Cortex of kidney (tissue), 1 donor: ENCODE data around the gene NCMAP.

Source experiments
- DNase-seq: peaks from one replicate; lab custom pipeline; 2025; lab: John Stamatoyannopoulos, UW

NCMAP gene

DNA sequence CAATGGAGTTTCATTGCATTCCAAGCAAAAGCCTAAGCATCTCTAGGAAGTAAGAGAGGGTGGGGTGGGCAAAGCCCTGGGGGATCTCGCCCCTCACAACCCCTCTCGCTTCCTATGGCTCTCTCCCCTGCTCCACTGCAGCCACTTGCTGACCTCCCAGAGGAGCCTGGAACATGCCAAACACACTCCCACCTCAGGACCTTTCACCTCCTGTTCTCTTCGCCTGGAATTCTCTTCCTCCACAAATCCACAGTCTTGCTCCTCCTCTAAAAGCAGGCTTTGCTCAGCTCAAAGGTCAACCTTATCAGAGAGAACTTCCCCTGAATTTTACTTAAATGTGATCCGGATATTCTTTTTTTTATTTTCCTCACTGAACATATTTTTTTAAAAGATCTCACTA lies 66.3 kb downstream of the NCMAP start:
- DNase-seq: no peak

DNA sequence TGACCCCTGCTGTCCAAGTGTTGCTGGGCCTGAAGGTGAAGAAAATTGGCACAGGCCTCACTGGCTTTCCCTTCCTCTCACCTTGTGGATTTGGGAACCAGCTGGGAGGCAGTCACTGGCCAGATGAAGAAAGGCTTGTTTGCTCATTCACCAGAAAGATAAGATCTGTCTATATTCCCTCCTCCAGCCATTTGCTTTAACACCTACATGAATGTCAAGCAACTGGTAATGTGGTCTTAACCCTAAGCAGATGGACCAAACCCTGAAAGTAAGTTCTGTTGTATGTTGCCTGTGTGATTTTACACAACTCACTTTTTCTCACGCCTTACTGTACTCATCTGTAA lies 76.9 kb downstream of the NCMAP start:
- no peak for DNase-seq

DNA sequence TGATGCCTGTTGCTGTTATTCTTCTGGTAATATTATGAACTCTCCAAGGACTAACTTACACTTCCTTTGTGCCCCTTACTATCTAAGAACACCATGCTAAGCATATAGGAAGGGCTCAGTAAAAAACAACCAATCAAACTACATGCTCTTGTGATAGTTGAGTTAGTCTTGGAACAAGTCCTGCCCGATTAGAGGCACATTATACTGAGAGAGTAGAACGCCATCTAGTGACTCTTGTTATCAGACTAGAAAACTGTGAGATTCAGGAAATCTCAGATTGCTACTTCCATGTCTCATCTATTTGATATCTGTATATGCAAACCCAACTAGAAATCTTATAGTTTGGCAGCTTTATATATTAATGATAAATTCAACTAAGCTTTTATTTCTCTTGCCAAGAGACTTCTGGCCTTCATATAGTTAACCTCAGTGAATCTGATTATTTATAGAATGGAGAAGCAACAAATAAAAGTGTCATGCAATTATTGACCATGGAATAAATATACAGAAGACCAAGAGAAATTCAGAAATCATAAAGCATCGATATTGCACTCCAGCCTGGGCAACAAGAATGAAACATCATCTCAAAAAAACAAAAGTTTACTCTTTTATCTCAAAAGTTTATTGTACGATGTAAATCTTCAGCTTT lies 79.4 kb downstream of the NCMAP start:
- DNase-seq: no peak

DNA sequence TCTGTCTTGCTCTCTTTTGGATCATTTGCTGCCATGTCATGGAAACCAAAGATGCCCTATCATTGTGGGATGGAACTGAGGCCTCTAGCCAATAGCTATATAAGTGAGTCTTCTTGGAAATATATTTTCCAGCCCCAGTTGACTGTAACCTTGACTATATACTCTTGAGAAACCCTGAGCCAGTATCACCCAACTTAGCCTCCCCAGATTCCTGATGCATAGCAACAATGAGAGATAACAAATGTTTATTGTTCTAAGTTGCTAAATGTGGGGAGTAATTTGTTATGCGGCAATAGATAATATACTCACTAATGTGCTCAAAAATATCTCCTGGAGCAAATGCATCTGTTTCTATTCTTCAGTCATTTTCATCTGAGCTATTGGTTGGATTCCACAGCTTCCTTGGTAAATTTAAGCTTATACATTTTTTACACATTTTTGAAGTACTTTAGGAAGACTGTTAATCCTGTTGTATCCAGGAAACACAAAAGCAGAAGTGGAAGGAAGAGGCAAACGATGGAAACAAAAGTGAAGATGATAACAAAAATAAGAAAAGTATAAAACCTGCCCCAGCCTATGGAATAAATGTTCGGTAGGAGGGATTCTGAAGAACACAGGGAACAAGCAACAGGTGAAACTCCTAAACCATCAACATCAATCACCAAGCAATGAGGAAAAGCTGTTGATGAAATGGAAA lies 80.9 kb downstream of the NCMAP start:
- no peak for DNase-seq

DNA sequence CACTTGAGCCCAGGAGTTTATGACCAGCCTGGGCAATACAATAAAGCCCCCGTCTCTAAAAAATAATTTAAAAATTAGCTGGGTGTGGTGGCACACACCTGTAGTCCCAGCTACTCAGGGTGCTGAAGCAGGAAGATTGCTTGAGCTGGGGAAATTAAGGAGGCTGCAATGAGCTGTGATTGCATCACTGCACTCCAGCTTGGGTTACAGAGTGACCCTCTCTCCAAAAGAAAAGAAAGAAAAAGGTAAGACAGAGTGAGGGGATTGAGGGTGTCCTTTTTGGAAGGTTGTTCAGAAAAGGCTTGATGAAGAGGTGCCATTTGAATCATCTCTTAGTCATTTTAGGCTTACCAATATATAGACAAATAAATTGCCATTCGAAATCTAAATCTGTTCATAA lies 83.2 kb downstream of the NCMAP start:
- DNase-seq: no peak

DNA sequence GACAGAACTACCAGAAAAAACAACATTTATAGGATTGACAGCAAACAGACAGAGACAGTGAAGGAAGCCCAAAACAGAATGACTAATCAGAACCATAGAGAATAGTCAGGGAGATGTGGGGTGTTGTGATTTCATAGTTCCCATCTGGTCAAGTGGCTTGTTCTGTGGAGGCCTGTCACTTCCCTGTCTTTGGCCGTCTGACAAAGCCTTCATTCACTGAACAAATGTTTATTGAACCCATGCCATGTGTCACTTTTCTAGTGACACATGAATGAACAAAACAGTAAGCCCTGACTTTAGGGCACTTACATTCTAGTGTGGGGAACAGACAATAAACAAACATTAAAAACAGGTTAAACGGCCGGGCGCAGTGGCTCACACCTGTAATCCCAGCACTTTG lies 84.0 kb downstream of the NCMAP start:
- no peak for DNase-seq

DNA sequence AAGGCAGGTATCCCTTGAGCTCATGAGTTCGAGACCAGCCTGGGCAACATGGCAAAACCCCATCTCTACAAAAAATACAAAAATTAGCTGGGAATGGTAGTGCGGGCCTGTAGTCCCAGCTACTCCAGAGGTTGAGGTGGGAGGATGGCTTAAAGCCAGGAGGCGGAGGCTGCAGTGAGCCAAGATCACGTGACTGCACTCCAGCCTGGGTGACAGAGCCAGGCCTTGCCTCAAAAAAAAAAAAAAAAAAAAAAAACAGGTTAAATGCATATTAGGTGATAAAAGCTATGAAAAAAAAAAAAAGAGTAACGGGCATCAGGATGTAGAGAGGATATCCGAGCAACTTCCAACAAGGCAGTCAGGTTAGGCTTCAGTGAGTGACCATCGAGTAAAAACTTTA lies 84.4 kb downstream of the NCMAP start:
- DNase-seq: no peak

DNA sequence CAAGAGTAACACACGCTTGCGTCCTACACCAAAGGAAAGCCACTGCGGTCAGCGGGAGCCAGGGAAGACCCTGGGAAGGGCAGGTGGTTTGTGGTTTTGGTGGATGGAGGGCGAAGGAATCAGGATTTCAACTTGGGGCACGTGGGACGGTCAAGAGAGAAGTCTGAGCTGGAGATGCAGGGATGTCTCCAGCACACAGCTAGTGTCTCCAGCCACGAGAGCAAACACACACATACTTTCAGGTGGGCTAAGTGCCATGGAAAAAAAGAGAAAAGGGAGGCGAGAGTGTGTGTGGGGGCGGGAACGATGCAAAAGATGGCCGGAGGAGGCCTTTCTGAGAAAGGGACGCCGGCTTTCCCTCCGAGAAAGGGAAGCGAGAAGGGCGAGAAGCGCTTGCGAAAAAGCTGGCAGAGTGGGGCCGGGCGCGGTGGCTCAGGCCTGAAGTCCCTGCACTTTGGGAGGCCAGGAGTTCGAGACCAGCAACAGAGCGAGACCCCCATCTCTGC lies 85.8 kb downstream of the NCMAP start:
- DNase-seq: no peak

DNA sequence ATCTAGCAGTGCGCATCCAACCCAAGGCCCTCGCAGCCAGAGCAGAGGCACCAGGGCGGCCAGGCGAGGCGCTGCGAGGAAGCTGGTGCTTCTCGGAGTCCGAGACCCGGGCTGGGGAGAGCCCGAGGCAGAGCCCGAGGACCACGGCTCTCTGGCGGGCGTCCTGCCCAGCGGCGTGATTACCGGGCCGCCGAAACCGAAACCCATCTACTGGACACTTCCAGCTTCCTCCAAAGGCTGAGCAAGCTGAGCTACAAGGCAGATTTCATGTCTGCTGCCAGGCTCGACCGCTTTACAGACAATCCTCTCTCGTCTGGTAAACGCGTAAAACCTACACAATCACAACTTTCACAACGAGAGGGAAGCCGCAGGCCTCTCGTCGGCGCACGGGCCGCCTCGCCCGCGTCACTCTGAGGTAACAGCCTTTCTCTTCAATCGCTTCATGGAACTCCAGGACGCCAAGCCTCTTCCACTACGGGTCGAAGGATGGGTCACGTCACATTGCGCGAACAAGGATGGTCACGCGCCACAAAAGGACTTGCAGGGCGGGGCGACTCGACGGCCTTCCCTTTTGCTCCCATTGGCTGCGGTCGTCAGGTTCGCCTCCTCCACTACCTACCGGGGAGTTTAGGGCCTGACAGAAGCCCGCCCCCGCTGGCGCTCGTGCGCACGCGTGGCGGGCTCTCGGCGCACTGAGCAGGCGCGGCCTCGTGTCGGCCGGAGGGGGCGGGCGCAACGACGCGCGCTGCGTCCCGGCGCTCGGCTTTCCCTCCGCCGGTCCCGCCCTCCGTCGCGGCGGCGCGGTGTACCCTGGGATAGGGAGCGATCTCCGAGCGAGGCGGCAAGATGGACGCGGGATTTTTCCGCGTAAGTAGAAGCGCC lies 86.8 kb downstream of the NCMAP start, which contains the start of gene SRRM1:
SRRM1 (plus strand) TSS at position 822 of the 882 bp plus-strand sequence; CDS start at position 847, 25 bp downstream.
- peak; percentile 91 for DNase-seq

DNA sequence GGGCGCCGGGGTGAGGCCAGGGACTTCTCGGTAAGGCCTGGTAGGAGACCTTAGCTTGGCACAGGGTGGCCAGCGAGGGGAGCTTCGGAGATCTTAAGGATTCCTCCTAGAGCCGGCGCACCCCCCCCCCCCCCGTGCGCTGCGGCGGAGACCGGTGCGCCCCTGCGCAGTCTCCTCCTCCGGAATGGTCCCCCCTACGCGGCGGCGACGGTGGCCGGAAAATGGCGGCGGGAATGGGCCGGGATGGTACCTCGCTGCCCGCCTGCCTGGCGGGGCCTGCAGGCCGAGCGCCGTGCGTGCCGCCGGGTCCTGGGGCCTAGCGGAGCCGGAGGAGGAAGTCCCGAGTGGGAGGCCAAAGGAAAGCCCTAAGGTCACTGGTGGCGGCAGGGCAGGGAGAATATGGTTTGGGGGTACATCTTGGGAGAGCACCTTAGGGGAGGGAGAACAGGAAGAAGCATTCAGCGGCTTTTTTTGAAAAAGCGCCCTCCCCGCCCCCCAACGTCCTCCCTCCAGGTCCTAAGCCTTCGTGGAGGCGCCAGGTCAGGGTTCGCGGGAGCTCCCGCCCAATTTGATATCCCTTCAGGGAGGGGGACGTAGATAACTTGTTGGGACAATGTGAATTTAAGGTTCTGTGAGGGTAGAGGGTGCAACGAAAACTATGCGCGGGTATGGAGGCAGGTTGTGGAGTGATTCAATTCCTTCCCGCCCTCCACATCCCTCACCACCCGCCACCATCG lies 87.6 kb downstream of the NCMAP start:
- DNase-seq: no peak

DNA sequence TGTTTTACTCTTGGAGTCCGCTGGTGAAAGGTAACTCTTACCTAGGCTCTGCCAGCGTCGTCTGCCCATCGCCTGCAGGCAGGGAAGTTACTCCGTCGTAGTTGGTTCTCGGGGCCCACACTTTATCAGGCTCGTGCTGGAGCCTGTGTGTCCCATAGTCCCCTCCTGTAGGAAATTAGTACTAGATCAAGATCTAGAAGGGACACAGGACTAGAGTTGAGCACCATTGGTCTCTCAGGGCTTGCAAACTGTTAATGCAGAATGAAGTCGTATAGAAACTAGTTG lies 88.2 kb downstream of the NCMAP start:
- no peak for DNase-seq

DNA sequence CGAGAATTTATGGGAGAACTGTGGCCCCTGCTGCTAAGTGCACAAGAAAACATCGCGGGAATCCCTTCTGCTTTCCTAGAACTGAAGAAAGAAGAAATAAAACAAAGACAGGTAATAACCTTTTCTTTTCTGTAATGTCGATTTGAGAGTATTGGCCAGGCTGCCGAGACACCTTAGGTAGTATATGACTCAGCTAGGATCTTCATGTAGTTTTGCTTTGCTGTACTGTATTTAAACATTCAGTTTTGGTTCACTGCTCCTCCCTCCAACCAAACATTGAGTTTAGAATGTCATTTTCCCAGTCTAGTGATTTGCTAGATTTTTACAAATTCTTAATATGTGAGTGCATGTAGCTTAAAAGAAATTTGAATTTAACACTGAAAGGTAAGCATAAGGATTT lies 93.0 kb downstream of the NCMAP start:
- no peak for DNase-seq

DNA sequence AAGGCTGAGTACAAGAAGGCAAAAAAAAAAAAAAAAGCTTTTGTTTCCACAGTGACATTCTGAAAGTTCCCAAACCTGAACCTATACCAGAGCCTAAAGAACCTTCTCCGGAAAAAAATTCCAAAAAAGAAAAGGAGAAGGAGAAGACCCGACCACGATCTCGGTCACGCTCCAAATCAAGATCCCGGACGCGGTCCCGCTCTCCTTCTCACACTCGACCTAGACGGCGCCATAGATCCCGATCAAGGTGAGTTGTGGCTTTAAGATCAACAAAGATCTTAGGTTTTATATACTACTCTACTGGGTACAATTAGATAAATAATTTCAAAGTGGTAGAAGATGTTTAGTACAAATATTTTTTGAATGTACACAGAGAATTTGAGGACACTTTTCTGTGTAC lies 96.5 kb downstream of the NCMAP start:
- no peak for DNase-seq

DNA sequence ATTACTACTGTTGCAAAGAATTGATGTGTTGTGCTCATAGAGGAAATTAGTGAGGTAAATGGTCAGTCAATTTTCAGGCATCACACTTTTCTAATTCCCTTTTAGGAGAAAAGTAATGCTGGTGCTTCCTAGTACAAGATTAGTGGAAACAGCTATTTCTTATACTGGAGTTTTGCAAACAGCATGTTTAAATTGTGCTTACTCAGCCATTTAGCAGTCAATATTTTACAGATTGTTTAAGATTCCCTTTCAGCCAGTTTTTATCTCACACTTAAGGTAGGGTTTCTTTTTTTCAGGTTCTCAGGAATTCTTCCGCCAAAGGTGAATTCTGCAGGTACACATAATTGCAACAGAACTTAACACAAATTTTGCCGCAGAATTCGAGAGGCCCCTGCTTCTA lies 98.1 kb downstream of the NCMAP start:
- no peak for DNase-seq

DNA sequence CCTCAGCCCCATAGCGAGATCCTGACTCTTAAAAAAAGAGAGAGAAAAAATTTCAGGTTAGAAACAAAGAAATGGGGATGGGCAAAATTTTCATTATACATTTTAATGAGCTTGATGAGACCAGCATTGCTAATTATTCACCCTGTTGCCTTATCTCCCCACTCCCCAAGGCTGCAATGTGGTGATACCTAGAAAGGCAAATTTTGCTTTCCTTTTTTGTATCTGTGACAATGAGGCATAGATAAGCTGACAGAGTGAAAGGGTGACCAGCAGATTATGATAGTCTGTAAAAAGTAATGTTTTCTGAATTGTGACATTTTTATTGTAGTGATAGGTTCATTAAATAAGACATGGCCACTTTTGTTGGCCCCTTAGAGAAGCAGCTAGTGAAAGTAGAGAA lies 100.2 kb downstream of the NCMAP start:
- DNase-seq: no peak

DNA sequence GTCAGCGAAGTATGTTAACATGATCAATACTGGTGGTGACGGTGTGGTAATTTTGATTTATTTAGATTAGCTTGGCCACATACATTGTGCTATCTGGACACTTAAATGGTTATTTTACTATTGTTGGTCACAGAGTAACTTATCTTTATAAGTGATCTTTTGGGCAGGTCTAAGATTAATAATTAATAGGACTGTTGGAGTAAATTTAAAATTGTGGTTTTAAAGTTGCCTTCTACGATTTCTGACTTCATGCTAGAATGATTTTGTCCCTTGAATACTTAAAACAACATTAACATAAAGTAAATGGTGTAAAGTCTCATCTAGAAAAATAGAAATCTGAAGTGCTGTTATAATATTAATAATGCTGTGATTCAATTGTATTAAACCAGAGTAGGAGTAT lies 101.9 kb downstream of the NCMAP start:
- DNase-seq: no peak
